ENCODE measurements around the gene TBC1D32. TPM values are rescaled to one million over a fixed set of nuclear protein-coding genes. Genes with fewer than 3 reads are reported as not detected.

TBC1D32 gene
- polyA plus RNA-seq, 1 of the 3 experiments (the other 2 are of a cell fraction): 2.3 TPM

GRCh38 chr6:121158891-121159290, 175.4 kb downstream of the TBC1D32 start:
- DNase-seq: no peak
- Histone ChIP-seq H3K9ac (no peak overlapping the region), H3K36me3 (replicated peaks in 1 of 2; ENCODE audit: control insufficient read depth in 1 of 2, insufficient read depth in 2 of 2, low read length in 1 of 2) (peaks cover 0 to 6% of the 10 kb centered on the region in 2 experiments), H3K27ac (ENCODE audit: low read depth in 2 of 2, low read length in 1 of 2) (no peak overlapping the region), H3F3A (replicated peaks; ENCODE audit: insufficient read depth) (no peaks in the 10 kb centered on the region), H3K79me2 (ENCODE audit: insufficient read depth) (no peaks in the 10 kb centered on the region), H2AFZ (ENCODE audit: low read depth) (no peak overlapping the region), H3K27me3 (ENCODE audit: insufficient read depth) (no peaks in the 10 kb centered on the region), H3K4me1 (ENCODE audit: control insufficient read depth in 1 of 2, insufficient read depth in 2 of 2, low read depth in 1 of 2, low read length in 1 of 2) (no peaks in the 10 kb centered on the region), H3K9me2 (no peaks in the 10 kb centered on the region), H3K9me3 (no peaks in the 10 kb centered on the region), H4K20me1 (ENCODE audit: insufficient read depth) (no peaks in the 10 kb centered on the region), H3K4me3 (ENCODE audit: low read depth in 2 of 2, low read length in 1 of 2) (no peak overlapping the region), H3K4me2 (no peak overlapping the region)
- POLR2A ChIA-PET: no interaction called here
- TF ChIP-seq GATA2 (CRISPR knock-in tag; IDR thresholded peaks at IDR 0.05) (no peak), SMC3 (IDR thresholded peaks at IDR 0.05; ENCODE audit: low read depth, low read length) (no peak), NRF1 (IDR thresholded peaks at IDR 0.05; ENCODE audit: low read depth, low read length) (no peak), USF1 (IDR thresholded peaks at IDR 0.05; ENCODE audit: borderline replicate concordance, low read depth) (no peak), TEAD4 (IDR thresholded peaks at IDR 0.05; ENCODE audit: borderline replicate concordance, insufficient read depth) (no peak), MXI1 (IDR thresholded peaks at IDR 0.05; ENCODE audit: low read depth, low read length) (no peak), RFX5 (IDR thresholded peaks at IDR 0.05; ENCODE audit: low read length) (no peak), RAD21 (IDR thresholded peaks at IDR 0.05; ENCODE audit: low read length) (no peak)
- TF ChIP-seq, protein P1, sequence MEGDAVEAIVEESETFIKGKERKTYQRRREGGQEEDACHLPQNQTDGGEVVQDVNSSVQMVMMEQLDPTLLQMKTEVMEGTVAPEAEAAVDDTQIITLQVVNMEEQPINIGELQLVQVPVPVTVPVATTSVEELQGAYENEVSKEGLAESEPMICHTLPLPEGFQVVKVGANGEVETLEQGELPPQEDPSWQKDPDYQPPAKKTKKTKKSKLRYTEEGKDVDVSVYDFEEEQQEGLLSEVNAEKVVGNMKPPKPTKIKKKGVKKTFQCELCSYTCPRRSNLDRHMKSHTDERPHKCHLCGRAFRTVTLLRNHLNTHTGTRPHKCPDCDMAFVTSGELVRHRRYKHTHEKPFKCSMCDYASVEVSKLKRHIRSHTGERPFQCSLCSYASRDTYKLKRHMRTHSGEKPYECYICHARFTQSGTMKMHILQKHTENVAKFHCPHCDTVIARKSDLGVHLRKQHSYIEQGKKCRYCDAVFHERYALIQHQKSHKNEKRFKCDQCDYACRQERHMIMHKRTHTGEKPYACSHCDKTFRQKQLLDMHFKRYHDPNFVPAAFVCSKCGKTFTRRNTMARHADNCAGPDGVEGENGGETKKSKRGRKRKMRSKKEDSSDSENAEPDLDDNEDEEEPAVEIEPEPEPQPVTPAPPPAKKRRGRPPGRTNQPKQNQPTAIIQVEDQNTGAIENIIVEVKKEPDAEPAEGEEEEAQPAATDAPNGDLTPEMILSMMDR (IDR thresholded peaks at IDR 0.05): no peak
- TF ChIP-seq, protein P2, sequence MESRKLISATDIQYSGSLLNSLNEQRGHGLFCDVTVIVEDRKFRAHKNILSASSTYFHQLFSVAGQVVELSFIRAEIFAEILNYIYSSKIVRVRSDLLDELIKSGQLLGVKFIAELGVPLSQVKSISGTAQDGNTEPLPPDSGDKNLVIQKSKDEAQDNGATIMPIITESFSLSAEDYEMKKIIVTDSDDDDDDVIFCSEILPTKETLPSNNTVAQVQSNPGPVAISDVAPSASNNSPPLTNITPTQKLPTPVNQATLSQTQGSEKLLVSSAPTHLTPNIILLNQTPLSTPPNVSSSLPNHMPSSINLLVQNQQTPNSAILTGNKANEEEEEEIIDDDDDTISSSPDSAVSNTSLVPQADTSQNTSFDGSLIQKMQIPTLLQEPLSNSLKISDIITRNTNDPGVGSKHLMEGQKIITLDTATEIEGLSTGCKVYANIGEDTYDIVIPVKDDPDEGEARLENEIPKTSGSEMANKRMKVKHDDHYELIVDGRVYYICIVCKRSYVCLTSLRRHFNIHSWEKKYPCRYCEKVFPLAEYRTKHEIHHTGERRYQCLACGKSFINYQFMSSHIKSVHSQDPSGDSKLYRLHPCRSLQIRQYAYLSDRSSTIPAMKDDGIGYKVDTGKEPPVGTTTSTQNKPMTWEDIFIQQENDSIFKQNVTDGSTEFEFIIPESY (IDR thresholded peaks at IDR 0.05; ENCODE audit: borderline replicate concordance, low read depth): no peak
- TF ChIP-seq, protein P3, sequence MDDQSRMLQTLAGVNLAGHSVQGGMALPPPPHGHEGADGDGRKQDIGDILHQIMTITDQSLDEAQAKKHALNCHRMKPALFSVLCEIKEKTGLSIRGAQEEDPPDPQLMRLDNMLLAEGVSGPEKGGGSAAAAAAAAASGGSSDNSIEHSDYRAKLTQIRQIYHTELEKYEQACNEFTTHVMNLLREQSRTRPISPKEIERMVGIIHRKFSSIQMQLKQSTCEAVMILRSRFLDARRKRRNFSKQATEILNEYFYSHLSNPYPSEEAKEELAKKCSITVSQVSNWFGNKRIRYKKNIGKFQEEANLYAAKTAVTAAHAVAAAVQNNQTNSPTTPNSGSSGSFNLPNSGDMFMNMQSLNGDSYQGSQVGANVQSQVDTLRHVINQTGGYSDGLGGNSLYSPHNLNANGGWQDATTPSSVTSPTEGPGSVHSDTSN (IDR thresholded peaks at IDR 0.05): no peak
- CTCF ChIA-PET: no interaction called here

GRCh38 chr6:121158438-121158837, 175.8 kb downstream of the TBC1D32 start:
- no peak overlapping the region for H3K27ac ChIP-seq (ENCODE audit: low read depth in 2 of 2, low read length in 1 of 2)

More at GRCh38 chr6:121158438-121158837, 175.8 kb downstream of the TBC1D32 start:
- H3K79me2 ChIP-seq (ENCODE audit: insufficient read depth): no peaks in the 10 kb centered on the region
- H3K4me2 ChIP-seq: no peak overlapping the region
- H3K9ac ChIP-seq: no peak overlapping the region
- peaks cover 0 to 6% of the 10 kb centered on the region in 2 experiments for H3K36me3 ChIP-seq (replicated peaks in 1 of 2; ENCODE audit: control insufficient read depth in 1 of 2, insufficient read depth in 2 of 2, low read length in 1 of 2)
- H3K4me3 ChIP-seq (ENCODE audit: low read depth in 2 of 2, low read length in 1 of 2): no peak overlapping the region
- H4K20me1 ChIP-seq (ENCODE audit: insufficient read depth): no peaks in the 10 kb centered on the region
- H3K9me3 ChIP-seq: no peaks in the 10 kb centered on the region
- no peaks in the 10 kb centered on the region for H3K27me3 ChIP-seq (ENCODE audit: insufficient read depth)
- CTCF ChIA-PET: no interaction called here
- no peaks in the 10 kb centered on the region for H3F3A ChIP-seq (replicated peaks; ENCODE audit: insufficient read depth)
- POLR2A ChIA-PET: no interaction called here
- H3K9me2 ChIP-seq: no peaks in the 10 kb centered on the region
- no peaks in the 10 kb centered on the region for H3K4me1 ChIP-seq (ENCODE audit: control insufficient read depth in 1 of 2, insufficient read depth in 2 of 2, low read depth in 1 of 2, low read length in 1 of 2)
- H2AFZ ChIP-seq (ENCODE audit: low read depth): no peak overlapping the region
- DNase-seq: no peak
- no peak for TF ChIP-seq ELF1 (IDR thresholded peaks at IDR 0.05)
- no peak for TF ChIP-seq CHD2 (IDR thresholded peaks at IDR 0.05; ENCODE audit: low read length, partially characterized antibody)
- no peak for TF ChIP-seq GABPA (IDR thresholded peaks at IDR 0.05; ENCODE audit: low read depth)
- no peak for TF ChIP-seq RCOR1 (IDR thresholded peaks at IDR 0.05; ENCODE audit: low read length)
- TF ChIP-seq USF1 (IDR thresholded peaks at IDR 0.05; ENCODE audit: borderline replicate concordance, low read depth): no peak
- no peak for TF ChIP-seq RFX5 (IDR thresholded peaks at IDR 0.05; ENCODE audit: low read length)
- TF ChIP-seq, protein P3 (IDR thresholded peaks at IDR 0.05): no peak
- TF ChIP-seq, protein P2 (IDR thresholded peaks at IDR 0.05; ENCODE audit: borderline replicate concordance, low read depth): no peak
- no peak for TF ChIP-seq TEAD4 (IDR thresholded peaks at IDR 0.05; ENCODE audit: borderline replicate concordance, insufficient read depth)
- TF ChIP-seq NFIC (IDR thresholded peaks at IDR 0.05; ENCODE audit: borderline replicate concordance): no peak
- no peak for TF ChIP-seq TAF1 (IDR thresholded peaks at IDR 0.05; ENCODE audit: borderline replicate concordance, low read depth, low read length)
